H1 (cell line): ENCODE data around the gene CLEC16A. TPM values are rescaled to one million over a fixed set of nuclear protein-coding genes. Genes with fewer than 3 reads are reported as not detected.
A peak's percentile ranks its signal among the peaks of the same experiment; 100 is the strongest.

Source experiments
- CTCF ChIA-PET: fragments of 300-600 bp; sonication (Branson Sonifier 250); formaldehyde crosslinking; loops from one replicate; lab custom pipeline; 2021; ENCODE audit not compliant: partially characterized antibody; lab: Charles Lee
- POLR2A ChIA-PET: fragments of 300-600 bp; sonication (Branson Sonifier 250); formaldehyde crosslinking; loops from one replicate; lab custom pipeline; 2021; ENCODE audit warnings: inconsistent platforms; ENCODE audit not compliant: partially characterized antibody; lab: Charles Lee
- DNase-seq, 2 experiments: peaks; one replicate each; pipeline versions ENCODE4 v3.0.0 to v3.0.0-alpha.2; 2010 to 2022; ENCODE audit warnings: low spot score in 2 of 2, low read depth in 1 of 2, mixed read lengths in 1 of 2
- FAIRE-seq: peaks from 2 replicates; lab custom pipeline; 2011; peaks lifted over from hg19 to GRCh38; lab: Jason Lieb, UNC
- H2AFZ ChIP-seq: 2 replicates; pipeline ENCODE4 v1.8.1; 2012; ENCODE audit warnings: low read length, inconsistent platforms
- H2AK5ac ChIP-seq: 2 replicates; pipeline ENCODE4 v1.6.1; 2013; ENCODE audit warnings: low read depth, low read length
- H2BK120ac ChIP-seq: replicated peaks from 2 replicates; pipeline ENCODE3; 2013; ENCODE audit warnings: low read depth, low read length, inconsistent platforms
- H2BK12ac ChIP-seq: 2 replicates; pipeline ENCODE4 v1.6.1; 2013; ENCODE audit warnings: low read depth, low read length
- H2BK15ac ChIP-seq: 2 replicates; pipeline ENCODE4 v1.6.1; 2013; ENCODE audit warnings: low read length
- H2BK20ac ChIP-seq: 2 replicates; pipeline ENCODE4 v1.6.1; 2013; ENCODE audit warnings: low read length
- H2BK5ac ChIP-seq: 2 replicates; pipeline ENCODE4 v1.6.1; 2013; ENCODE audit warnings: low read depth, low read length
- H3K14ac ChIP-seq: 2 replicates; pipeline ENCODE4 v1.6.1; 2013; ENCODE audit warnings: inconsistent platforms; ENCODE audit not compliant: insufficient read length
- H3K18ac ChIP-seq: 2 replicates; pipeline ENCODE4 v1.6.1; 2013; ENCODE audit warnings: low read length; ENCODE audit errors: extremely low read depth
- H3K23ac ChIP-seq: 2 replicates; pipeline ENCODE4 v1.6.1; 2013; ENCODE audit warnings: inconsistent platforms; ENCODE audit not compliant: insufficient read length
- H3K23me2 ChIP-seq: 2 replicates; pipeline ENCODE4 v1.6.1; 2013; ENCODE audit warnings: low read depth, low read length
- H3K27ac ChIP-seq: 2 replicates; pipeline ENCODE4 v1.6.1; 2011; ENCODE audit warnings: low read depth, low read length, inconsistent platforms
- H3K27me3 ChIP-seq, 4 experiments: replicated peaks in 1 of 4; 1 replicate in 1 of 4; 2 replicates in 3 of 4; pipeline versions ENCODE4 v1.6.1 to v1.8.1; 2011 to 2013; ENCODE audit warnings: low read length in 3 of 4, mild to moderate bottlenecking in 3 of 4, inconsistent platforms in 2 of 4, mixed read lengths in 2 of 4, moderate library complexity in 1 of 4; ENCODE audit not compliant: control insufficient read depth in 3 of 4, insufficient read depth in 3 of 4; ENCODE audit errors: extremely low read depth in 1 of 4
- H3K36me3 ChIP-seq, 4 experiments: 2 replicates each; pipeline versions ENCODE4 v1.6.1 to v1.8.1; 2011 to 2013; ENCODE audit warnings: mild to moderate bottlenecking in 4 of 4, low read length in 3 of 4, moderate library complexity in 2 of 4, control low read depth in 1 of 4, inconsistent platforms in 1 of 4; ENCODE audit not compliant: insufficient read depth in 4 of 4, control insufficient read depth in 2 of 4
- H3K4ac ChIP-seq: replicated peaks from 2 replicates; pipeline ENCODE3; 2013; ENCODE audit warnings: low read length, low read depth, mixed read lengths, inconsistent platforms; ENCODE audit not compliant: insufficient read length
- H3K4me1 ChIP-seq, 4 experiments: replicated peaks in 1 of 4; 1 replicate in 1 of 4; 2 replicates in 3 of 4; pipeline versions ENCODE4 v1.6.1 to v1.8.1; 2011 to 2013; ENCODE audit warnings: low read length in 3 of 4, inconsistent platforms in 2 of 4, mixed read lengths in 1 of 4; ENCODE audit not compliant: insufficient read depth in 4 of 4, control insufficient read depth in 3 of 4
- H3K4me2 ChIP-seq, 2 experiments: 2 replicates each; pipeline versions ENCODE4 v1.6.1 to v1.8.1; 2011 to 2013; ENCODE audit warnings: low read depth in 2 of 2, low read length in 2 of 2, control low read depth in 1 of 2, inconsistent platforms in 1 of 2, mild to moderate bottlenecking in 1 of 2; ENCODE audit not compliant: insufficient read depth in 1 of 2
- H3K4me3 ChIP-seq, 4 experiments: fragments of 200-600, 300-600 bp in 1 of 4; sonication (generic), shearing (Covaris generic), sonication (Bioruptor Twin) in 1 of 4; 2 replicates each; pipeline versions ENCODE4 v1.5.1 to v1.8.1; 2011 to 2016; ENCODE audit warnings: low read length in 4 of 4, low read depth in 3 of 4, control low read depth in 2 of 4, inconsistent platforms in 2 of 4, mild to moderate bottlenecking in 2 of 4, mixed read lengths in 1 of 4, moderate library complexity in 1 of 4; ENCODE audit not compliant: insufficient read depth in 2 of 4; ENCODE audit errors: extremely low read depth in 1 of 4
- H3K56ac ChIP-seq: replicated peaks from 2 replicates; pipeline ENCODE3; 2013; ENCODE audit warnings: low read depth, mild to moderate bottlenecking, mixed read lengths, low read length, inconsistent platforms; ENCODE audit not compliant: insufficient read length
- H3K79me1 ChIP-seq: 2 replicates; pipeline ENCODE4 v1.6.1; 2013; ENCODE audit warnings: low read depth, low read length, control low read depth
- H3K79me2 ChIP-seq, 2 experiments: 2 replicates each; pipeline versions ENCODE4 v1.6.1 to v1.8.1; 2012 to 2013; ENCODE audit warnings: low read length in 2 of 2, mild to moderate bottlenecking in 2 of 2, inconsistent platforms in 1 of 2; ENCODE audit not compliant: insufficient read depth in 2 of 2, control insufficient read depth in 1 of 2
- H3K9ac ChIP-seq, 4 experiments: replicated peaks in 1 of 4; 1 replicate in 1 of 4; 2 replicates in 3 of 4; pipeline versions ENCODE4 v1.6.1 to v1.8.1; 2011 to 2013; ENCODE audit warnings: low read depth in 3 of 4, low read length in 3 of 4, control low read depth in 2 of 4, mild to moderate bottlenecking in 2 of 4, moderate library complexity in 2 of 4, inconsistent platforms in 1 of 4; ENCODE audit errors: extremely low read depth in 1 of 4
- H3K9me3 ChIP-seq, 2 experiments: 2 replicates each; pipeline versions ENCODE4 v1.6.1 to v1.8.1; 2012 to 2013; ENCODE audit warnings: mild to moderate bottlenecking in 2 of 2, moderate library complexity in 2 of 2, control low read depth in 1 of 2, inconsistent platforms in 1 of 2, low read depth in 1 of 2, low read length in 1 of 2, mixed read lengths in 1 of 2; ENCODE audit not compliant: insufficient read depth in 2 of 2
- H4K20me1 ChIP-seq, 2 experiments: replicated peaks in 1 of 2; 2 replicates each; pipeline versions ENCODE3 to v1.8.1; 2011 to 2013; ENCODE audit warnings: inconsistent platforms in 2 of 2, low read length in 2 of 2, mild to moderate bottlenecking in 1 of 2; ENCODE audit not compliant: insufficient read depth in 2 of 2, control insufficient read depth in 1 of 2
- H4K5ac ChIP-seq: 2 replicates; pipeline ENCODE4 v1.6.1; 2013; ENCODE audit warnings: low read length, low read depth, mixed read lengths, inconsistent platforms; ENCODE audit not compliant: insufficient read length
- H4K8ac ChIP-seq: 2 replicates; pipeline ENCODE4 v1.8.0; 2013; ENCODE audit warnings: mild to moderate bottlenecking, moderate library complexity, low read length, inconsistent platforms; ENCODE audit not compliant: insufficient read depth; ENCODE audit errors: extremely low read depth
- H4K91ac ChIP-seq: replicated peaks from 2 replicates; pipeline ENCODE3; 2013; ENCODE audit warnings: low read length, mixed read lengths, inconsistent platforms; ENCODE audit not compliant: insufficient read length
- CHD1 ChIP-seq: IDR thresholded peaks from 2 replicates; pipeline ENCODE4 v1.6.1; 2012; ENCODE audit warnings: low read depth, low read length, improper control_type of control experiment
- CTBP2 ChIP-seq: IDR thresholded peaks from 2 replicates; pipeline ENCODE4 v1.7.0; 2011; ENCODE audit warnings: borderline replicate concordance, mild to moderate bottlenecking, moderate library complexity, mixed read lengths, low read length; ENCODE audit not compliant: insufficient read depth, insufficient read length
- EZH2 ChIP-seq: fragments of 200-600 bp; sonication (generic); IDR thresholded peaks from 2 replicates; pipeline ENCODE4 v1.7.1; 2012; ENCODE audit warnings: low read depth, mild to moderate bottlenecking, moderate library complexity, low read length, inconsistent platforms; ENCODE audit not compliant: severe bottlenecking
- GTF2F1 ChIP-seq: IDR thresholded peaks from 2 replicates; pipeline ENCODE4 v1.6.1; 2012; ENCODE audit warnings: low read depth, low read length, improper control_type of control experiment, borderline replicate concordance
- WGBS, 2 experiments: shearing (Covaris generic) in 1 of 2; methylation state at CpG; one replicate each; pipeline versions ENCODE4 v1.1.6 to v1.1.7; 2013 to 2015; ENCODE audit warnings: low lambda C conversion rate in 2 of 2, mixed read lengths in 2 of 2, inconsistent platforms in 1 of 2, low coverage in 1 of 2, missing lambda C conversion rate in 1 of 2; ENCODE audit not compliant: insufficient replicate concordance in 2 of 2, insufficient coverage in 1 of 2, insufficient read length in 1 of 2; ENCODE audit errors: extremely low coverage in 1 of 2, missing lambda C conversion rate in 1 of 2; 5-methylcytosine and 5-hydroxymethylcytosine counted together
- polyA plus RNA-seq, 7 experiments: library from polyadenylated mRNA; depleted of rRNA in 3 of 7; stranded (reverse) in 5 of 7; unstranded in 2 of 7; fragments of >200 nt in 5 of 7; fragments of 200-250 nt in 2 of 7; gene quantifications; 1 replicate in 5 of 7; 2 replicates in 1 of 7; 4 replicates in 1 of 7; pipeline versions ENCODE4 v1.2.1 to v1.2.3, GENCODE V29; 2011 to 2013; ENCODE audit warnings: missing spikeins in 2 of 7, mixed read lengths in 2 of 7
- total RNA-seq: library from RNA; stranded (reverse); fragmentation: NEBNext Ultra II Directional; extraction: Animal tissue kit (Norgen Biotek cat#: 25700); gene quantifications from 2 replicates; pipeline ENCODE4 v1.2.1, GENCODE V29; 2021

The CLEC16A gene
- total and polyA plus RNA-seq, 2 of the 8 experiments (the other 6 are each of a cell fraction or from before 2014, with no cell fraction given), result 7.6 to 19.3 TPM

GRCh38 chr16:11087691-11088073 lies 143.3 kb downstream of the CLEC16A start:
- WGBS, 2 experiments, result 76% methylated on average over 6 of the region's 6 CpGs; no CpG with 5 or more reads in 1 of the 2 experiments
- Histone ChIP-seq H2AFZ (no peak overlapping the region), H3K36me3 (no peaks in the 10 kb centered on the region), H3K4me3 (no peak overlapping the region), H3K56ac (no peak overlapping the region), H3K79me2 (no peaks in the 10 kb centered on the region), H3K9me3 (no peaks in the 10 kb centered on the region), H3K23me2 (no peaks in the 10 kb centered on the region), H3K27me3 (no peaks in the 10 kb centered on the region), H3K4ac (no peak overlapping the region), H2BK20ac (no peak overlapping the region), H3K18ac (peak overlapping the region; percentile 53; the same call in 1 of the 2 replicates), H3K4me2 (no peak overlapping the region), H4K5ac (no peak overlapping the region), H3K9ac (no peak overlapping the region), H3K23ac (no peak overlapping the region), H3K14ac (no peak overlapping the region), H4K20me1 (no peaks in the 10 kb centered on the region), H3K4me1 (peaks cover 0 to 9% (median 1%) of the 10 kb centered on the region in 4 experiments; a peak in 2 of 7 replicates), H2BK12ac (no peak overlapping the region), H3K27ac (no peak overlapping the region), H4K8ac (no peak overlapping the region), H2BK15ac (no peak overlapping the region), H3K79me1 (no peaks in the 10 kb centered on the region), H2AK5ac (no peak overlapping the region), H4K91ac (no peak overlapping the region), H2BK5ac (0 out of 2 replicates have a peak overlapping the region, but pooled peaks have one; percentile 3), H2BK120ac (no peak overlapping the region)
- DNase-seq, result no peak
- no peak for TF ChIP-seq CTBP2
- no peak for TF ChIP-seq CHD1
- TF ChIP-seq GTF2F1, result no peak
- no peak for TF ChIP-seq EZH2
- POLR2A ChIA-PET, result interaction anchor here (0.9 to 1.0 kb wide), 2 partner anchors 30 to 167 kb away, joined by 3 read pairs; no protein-coding TSS in a partner anchor
- no peak for FAIRE-seq
- CTCF ChIA-PET, result interaction anchor here (0.7 to 1.6 kb wide), 9 partner anchors 12 to 269 kb away, joined by 3 to 7 read pairs (median 3); no protein-coding TSS in a partner anchor
